HEK293 (cell line): ENCODE results near the gene TRIM40.

ENCODE experiments used
- CTCF ChIA-PET: fragments of 350-600 bp; formaldehyde crosslinking; extraction: SDS; loops from one replicate; lab custom pipeline; 2021; ENCODE audit warnings: antibody characterized with exemption; lab: Yijun Ruan, JAX
- POLR2A ChIA-PET: fragments of 300-600 bp; formaldehyde crosslinking; extraction: SDS; loops from one replicate; lab custom pipeline; 2020; ENCODE audit warnings: antibody characterized with exemption, inconsistent platforms; lab: Yijun Ruan, JAX
- H3K27ac ChIP-seq: fragments of 200-500 bp; sonication (Bioruptor generic); 2 replicates; pipeline ENCODE4 v1.5.1; 2014; ENCODE audit warnings: low read depth, low read length, control low read depth, inconsistent platforms; ENCODE audit errors: extremely low read depth
- H3K36me3 ChIP-seq, 2 experiments: fragments of 200-500 bp in 1 of 2; sonication (Bioruptor generic) in 1 of 2; 1 replicate in 1 of 2; 2 replicates in 1 of 2; pipeline ENCODE4 v1.5.1; 2014 to 2017; ENCODE audit warnings: inconsistent platforms in 2 of 2, low read length in 2 of 2; ENCODE audit not compliant: control insufficient read depth in 2 of 2, insufficient read depth in 1 of 2
- H3K4me1 ChIP-seq: fragments of 200-500 bp; sonication (Bioruptor generic); 2 replicates; pipeline ENCODE4 v1.5.1; 2014; ENCODE audit warnings: mild to moderate bottlenecking, low read length, inconsistent platforms; ENCODE audit not compliant: control insufficient read depth, insufficient read depth
- H3K4me3 ChIP-seq: 2 replicates; pipeline ENCODE4 v1.5.1; 2011; ENCODE audit warnings: low read depth, mild to moderate bottlenecking, control low read depth, low read length, moderate library complexity
- H3K9me3 ChIP-seq: fragments of 200-500 bp; sonication (Bioruptor generic); 2 replicates; pipeline ENCODE4 v1.5.1; 2014; ENCODE audit warnings: low read depth, low read length, inconsistent platforms; ENCODE audit not compliant: control insufficient read depth, insufficient read depth
- AEBP2 ChIP-seq: fragments of 450-650 bp; formaldehyde crosslinking; IDR thresholded peaks from 2 replicates; pipeline ENCODE4 v1.5.1; 2016; ENCODE audit warnings: missing biosample characterization, missing genetic modification characterization, borderline replicate concordance
- BCL11A ChIP-seq: fragments of 450-650 bp; formaldehyde crosslinking; IDR thresholded peaks from 2 replicates; pipeline ENCODE4 v1.5.1; 2016; ENCODE audit warnings: low read depth, missing biosample characterization, missing genetic modification characterization
- KLF16 ChIP-seq: fragments of 450-650 bp; formaldehyde crosslinking; IDR thresholded peaks from 2 replicates; pipeline ENCODE4 v1.5.1; 2017; ENCODE audit warnings: missing biosample characterization, missing genetic modification characterization
- KLF7 ChIP-seq: fragments of 450-650 bp; formaldehyde crosslinking; IDR thresholded peaks from 2 replicates; pipeline ENCODE4 v1.5.1; 2016; ENCODE audit warnings: missing biosample characterization, missing genetic modification characterization, borderline replicate concordance
- ZBTB8A ChIP-seq: fragments of 450-650 bp; formaldehyde crosslinking; IDR thresholded peaks from 2 replicates; pipeline ENCODE4 v1.5.1; 2016; ENCODE audit warnings: missing biosample characterization, missing genetic modification characterization
- ZFHX2 ChIP-seq: fragments of 450-650 bp; formaldehyde crosslinking; conservative IDR thresholded peaks from 2 replicates; pipeline ENCODE4 v1.5.1; 2016; ENCODE audit warnings: missing biosample characterization, missing genetic modification characterization
- ZNF10 ChIP-seq: fragments of 450-650 bp; formaldehyde crosslinking; IDR thresholded peaks from 2 replicates; pipeline ENCODE4 v1.5.1; 2017; ENCODE audit warnings: missing biosample characterization, missing genetic modification characterization
- ZNF138 ChIP-seq: fragments of 450-650 bp; formaldehyde crosslinking; IDR thresholded peaks from 2 replicates; pipeline ENCODE4 v1.5.1; 2016; ENCODE audit warnings: missing biosample characterization, missing genetic modification characterization, borderline replicate concordance
- ZNF324 ChIP-seq: fragments of 450-650 bp; formaldehyde crosslinking; IDR thresholded peaks from 2 replicates; pipeline ENCODE4 v1.5.1; 2016; ENCODE audit warnings: missing biosample characterization, missing genetic modification characterization
- ZNF391 ChIP-seq: fragments of 450-650 bp; formaldehyde crosslinking; IDR thresholded peaks from 2 replicates; pipeline ENCODE4 v1.5.1; 2016; ENCODE audit warnings: low read depth, missing biosample characterization, missing genetic modification characterization, borderline replicate concordance
- ZNF518A ChIP-seq: fragments of 450-650 bp; formaldehyde crosslinking; conservative IDR thresholded peaks from 2 replicates; pipeline ENCODE4 v1.5.1; 2016; ENCODE audit warnings: low read depth, missing biosample characterization, missing genetic modification characterization
- ZNF596 ChIP-seq: fragments of 450-650 bp; IDR thresholded peaks from 2 replicates; pipeline ENCODE4 v1.5.0; 2018; ENCODE audit warnings: missing biosample characterization, mild to moderate bottlenecking, missing genetic modification characterization, moderate library complexity
- ZNF600 ChIP-seq: fragments of 450-650 bp; formaldehyde crosslinking; IDR thresholded peaks from 2 replicates; pipeline ENCODE4 v1.5.1; 2016; ENCODE audit warnings: missing biosample characterization, missing genetic modification characterization
- ZNF654 ChIP-seq: fragments of 450-650 bp; formaldehyde crosslinking; IDR thresholded peaks from 2 replicates; pipeline ENCODE4 v1.5.1; 2016; ENCODE audit warnings: low read depth, missing biosample characterization, missing genetic modification characterization
- ZNF776 ChIP-seq: fragments of 450-650 bp; formaldehyde crosslinking; IDR thresholded peaks from 2 replicates; pipeline ENCODE4 v1.5.0; 2017; ENCODE audit warnings: missing biosample characterization, missing genetic modification characterization, borderline replicate concordance
- ZNF837 ChIP-seq: fragments of 450-650 bp; formaldehyde crosslinking; IDR thresholded peaks from 2 replicates; pipeline ENCODE4 v1.5.1; 2016; ENCODE audit warnings: missing biosample characterization, missing genetic modification characterization

Gene TRIM40

GRCh38 chr6:30147096-30147495, 11.2 kb downstream of the TRIM40 start:
- Histone ChIP-seq H3K27ac (no peak overlapping the region), H3K9me3 (no peaks in the 10 kb centered on the region), H3K4me1 (peaks cover 2% of the 10 kb centered on the region; the same call in 1 of the 2 replicates), H3K4me3 (no peak overlapping the region), H3K36me3 (no peaks in the 10 kb centered on the region)
- no peak for TF ChIP-seq ZNF596 (tag by site-specific recombination)
- no peak for TF ChIP-seq ZBTB8A
- TF ChIP-seq ZNF654 (tag by site-specific recombination) = no peak
- TF ChIP-seq BCL11A = no peak
- POLR2A ChIA-PET = no interaction called here
- CTCF ChIA-PET = interaction anchor here (0.5 to 9.3 kb wide), 4 partner anchors 16 to 499 kb away, joined by 3 to 126 read pairs (median 7); no protein-coding TSS in a partner anchor

- POLR2A ChIA-PET = no interaction called here
- peaks cover 1% of the 10 kb centered on the region; the same call in 1 of the 2 replicates for H3K4me1 ChIP-seq
- no peak overlapping the region for H3K27ac ChIP-seq
- CTCF ChIA-PET = interaction anchor here (2.3 to 9.3 kb wide), 2 partner anchors 18 to 46 kb away, joined by 9 to 126 read pairs; no protein-coding TSS in a partner anchor
- H3K4me3 ChIP-seq = no peak overlapping the region
- no peaks in the 10 kb centered on the region for H3K36me3 ChIP-seq
- no peak for TF ChIP-seq ZNF837 (tag by site-specific recombination)
- TF ChIP-seq AEBP2 (tag by site-specific recombination) = no peak
- no peak for TF ChIP-seq ZNF324 (tag by site-specific recombination)
- no peak for TF ChIP-seq ZNF10 (tag by site-specific recombination)
- no peak for TF ChIP-seq KLF16 (tag by site-specific recombination)
- no peak for TF ChIP-seq KLF7 (tag by site-specific recombination)
- TF ChIP-seq ZNF138 (tag by site-specific recombination) = no peak
- no peak for TF ChIP-seq BCL11A
- no peak for TF ChIP-seq ZNF391
- H3K9me3 ChIP-seq = no peaks in the 10 kb centered on the region
Observed at GRCh38 chr6:30149234-30149633, 13.3 kb downstream of the TRIM40 start.

GRCh38 chr6:30149858-30150550, 14.1 kb downstream of the TRIM40 start:
- no peak overlapping the region for H3K4me3 ChIP-seq
- TF ChIP-seq ZFHX2 (tag by site-specific recombination) (peak; percentile 40; the same call in 1 of the 2 replicates), ZNF776 (tag by site-specific recombination) (no peak), ZNF600 (tag by site-specific recombination) (0 out of 2 replicates have a peak, but pooled peaks have one; percentile 33), ZNF518A (tag by site-specific recombination) (no peak)
- H3K9me3 ChIP-seq = no peaks in the 10 kb centered on the region
- POLR2A ChIA-PET = no interaction called here
- no peaks in the 10 kb centered on the region for H3K36me3 ChIP-seq
- CTCF ChIA-PET = interaction anchor here (6.3 kb wide), 1 partner anchor 18 kb away, joined by 80 read pairs; no protein-coding TSS in a partner anchor
- no peak overlapping the region for H3K27ac ChIP-seq
- H3K4me1 ChIP-seq = peaks cover 9% of the 10 kb centered on the region
